Hindlimb muscle (tissue), 1 donor: Measurements from ENCODE around the gene PFKL. TPM values are rescaled to one million over a fixed set of nuclear protein-coding genes. Genes with fewer than 3 reads are reported as not detected.
A peak's percentile ranks its signal among the peaks of the same experiment; 100 is the strongest.
"Not testable (repeated sequence)": the region's sequence is repeated elsewhere in the genome, so short reads cannot be mapped to it uniquely, and the experiment has no call there.

ENCODE experiments used
- DNase-seq: peaks from one replicate; pipeline ENCODE4 v3.0.0-alpha.2; 2013
- polyA plus RNA-seq: library from polyadenylated mRNA; unstranded; fragments of 120-200 nt; gene quantifications from one replicate; pipeline ENCODE4 v1.2.1, GENCODE V29; 2013; ENCODE audit not compliant: insufficient read length

Gene PFKL
- polyA plus RNA-seq, 1 donor: 65.1 TPM

- no peak for DNase-seq
Observed at GRCh38 chr21:44295163-44295573, 4.7 kb upstream of the PFKL start.

- DNase-seq: no peak
Observed at GRCh38 chr21:44295646-44296045, 4.2 kb upstream of the PFKL start.

- DNase-seq: no peak
Observed at GRCh38 chr21:44296103-44296519, 3.7 kb upstream of the PFKL start.

- DNase-seq: no peak
Observed at GRCh38 chr21:44296916-44297315, 2.9 kb upstream of the PFKL start.

- peak; percentile 87 for DNase-seq
Observed at GRCh38 chr21:44297525-44298290, 2.1 kb upstream of the PFKL start.

- DNase-seq: no peak
Observed at GRCh38 chr21:44298301-44298700, 1.6 kb upstream of the PFKL start.

- DNase-seq: no peak
Observed at GRCh38 chr21:44299085-44299457, 782 bp upstream of the PFKL start.

GRCh38 chr21:44300262-44300959 lies 558 bp downstream of the PFKL start:
- peak; percentile 69 for DNase-seq

GRCh38 chr21:44301141-44301540 lies 1.3 kb downstream of the PFKL start:
- DNase-seq: no peak

GRCh38 chr21:44301961-44302406 lies 2.1 kb downstream of the PFKL start:
- peak; percentile 23 for DNase-seq

- not testable (repeated sequence) for DNase-seq
Observed at GRCh38 chr21:44302573-44303401, 2.9 kb downstream of the PFKL start.

GRCh38 chr21:44303490-44303981 lies 3.7 kb downstream of the PFKL start:
- DNase-seq: no peak

GRCh38 chr21:44304011-44304616 lies 4.3 kb downstream of the PFKL start:
- no peak for DNase-seq

GRCh38 chr21:44304877-44305293 lies 5.0 kb downstream of the PFKL start:
- no peak for DNase-seq

GRCh38 chr21:44305691-44306090 lies 5.8 kb downstream of the PFKL start:
- DNase-seq: no peak

- DNase-seq: no peak
Observed at GRCh38 chr21:44306936-44307704, 7.3 kb downstream of the PFKL start.

GRCh38 chr21:44310628-44311507 lies 11.0 kb downstream of the PFKL start:
- DNase-seq: no peak

GRCh38 chr21:44312089-44312488 lies 12.2 kb downstream of the PFKL start:
- no peak for DNase-seq

- DNase-seq: no peak
Observed at GRCh38 chr21:44312716-44313115, 12.9 kb downstream of the PFKL start.

GRCh38 chr21:44313451-44313850 lies 13.6 kb downstream of the PFKL start:
- DNase-seq: no peak

- no peak for DNase-seq
Observed at GRCh38 chr21:44314128-44314527, 14.3 kb downstream of the PFKL start.
